ENCODE data around the gene CITED1. TPM values are rescaled to one million over a fixed set of nuclear protein-coding genes. Genes with fewer than 3 reads are reported as not detected.

The CITED1 gene
- total RNA-seq, 4 donors from 2014 or later, result 14.5 TPM; not detected in 3

GRCh38 chrX:72348247-72348979 lies 42.7 kb upstream of the CITED1 start:
- no peaks in the 10 kb centered on the region for H3K27me3 ChIP-seq
- no peaks in the 10 kb centered on the region for H3K4me1 ChIP-seq
- intact Hi-C loops (cut with DNase I; ENCODE audit: low total_unique reads), result no loop called here

GRCh38 chrX:72347366-72347765 lies 41.7 kb upstream of the CITED1 start:
- H3K9me3 ChIP-seq, result no peaks in the 10 kb centered on the region
- H3K4me1 ChIP-seq, result no peaks in the 10 kb centered on the region
- no peaks in the 10 kb centered on the region for H3K27me3 ChIP-seq
- intact Hi-C loops (cut with DNase I; ENCODE audit: low total_unique reads), result no loop called here
- TF ChIP-seq CTCF (IDR thresholded peaks at IDR 0.05) (no peak), POLR2A (IDR thresholded peaks at IDR 0.05) (no peak)
- H3K27ac ChIP-seq, result no peak overlapping the region
- no peaks in the 10 kb centered on the region for H3K36me3 ChIP-seq
- no peak overlapping the region for H3K4me3 ChIP-seq
- DNase-seq, result no peak

More at GRCh38 chrX:72348247-72348979, 42.7 kb upstream of the CITED1 start:
- no peak overlapping the region for H3K27ac ChIP-seq
- no peak for TF ChIP-seq CTCF (IDR thresholded peaks at IDR 0.05)
- no peak for TF ChIP-seq POLR2A (IDR thresholded peaks at IDR 0.05)
- no peak overlapping the region for H3K4me3 ChIP-seq
- H3K36me3 ChIP-seq, result no peaks in the 10 kb centered on the region
- no peak for DNase-seq
- H3K9me3 ChIP-seq, result no peaks in the 10 kb centered on the region

- no peak for DNase-seq
- intact Hi-C loops (cut with DNase I; ENCODE audit: low total_unique reads), result no loop called here
- H3K27ac ChIP-seq, result no peak overlapping the region
- H3K4me3 ChIP-seq, result no peak overlapping the region
- no peak for TF ChIP-seq CTCF (IDR thresholded peaks at IDR 0.05)
- no peak for TF ChIP-seq POLR2A (IDR thresholded peaks at IDR 0.05)
- no peaks in the 10 kb centered on the region for H3K4me1 ChIP-seq
- no peaks in the 10 kb centered on the region for H3K9me3 ChIP-seq
- H3K36me3 ChIP-seq, result no peaks in the 10 kb centered on the region
- no peaks in the 10 kb centered on the region for H3K27me3 ChIP-seq
Measured at GRCh38 chrX:72346302-72346949, 40.7 kb upstream of the CITED1 start.

- Histone ChIP-seq H3K4me3 (no peak overlapping the region), H3K4me1 (no peaks in the 10 kb centered on the region), H3K9me3 (no peaks in the 10 kb centered on the region), H3K27me3 (peaks cover 0 to 5% of the 10 kb centered on the region in 2 donors), H3K36me3 (no peaks in the 10 kb centered on the region), H3K27ac (no peak overlapping the region)
- TF ChIP-seq CTCF (IDR thresholded peaks at IDR 0.05), result no peak
- TF ChIP-seq POLR2A (IDR thresholded peaks at IDR 0.05), result no peak
- DNase-seq, result no peak
- intact Hi-C loops (cut with DNase I; ENCODE audit: low total_unique reads), result no loop called here
Measured at GRCh38 chrX:72340626-72341025, 34.9 kb upstream of the CITED1 start.

GRCh38 chrX:72340041-72340440 lies 34.3 kb upstream of the CITED1 start:
- intact Hi-C loops (cut with DNase I; ENCODE audit: low total_unique reads), result no loop called here
- H3K4me1 ChIP-seq, result no peaks in the 10 kb centered on the region
- H3K4me3 ChIP-seq, result no peak overlapping the region
- no peaks in the 10 kb centered on the region for H3K9me3 ChIP-seq
- H3K27me3 ChIP-seq, result peaks cover 0 to 5% of the 10 kb centered on the region in 2 donors
- no peaks in the 10 kb centered on the region for H3K36me3 ChIP-seq
- no peak for DNase-seq
- H3K27ac ChIP-seq, result no peak overlapping the region
- TF ChIP-seq CTCF (IDR thresholded peaks at IDR 0.05), result no peak
- no peak for TF ChIP-seq POLR2A (IDR thresholded peaks at IDR 0.05)
